Measurements from ENCODE around the gene CYP51A1. TPM values are rescaled to one million over a fixed set of nuclear protein-coding genes. Genes with fewer than 3 reads are reported as not detected.
A peak's percentile ranks its signal among the peaks of the same experiment; 100 is the strongest.

The CYP51A1 gene
- total and polyA plus RNA-seq, 2 of the 13 experiments (the other 11 are each of a cell fraction or from before 2014, with no cell fraction given) = 15.4 to 260 TPM

- 0 out of 2 replicates have a peak, but pooled peaks have one; percentile 46 for TF ChIP-seq ZNF224 (CRISPR knock-in tag; IDR thresholded peaks at IDR 0.05)
- no peak for TF ChIP-seq NCOA5 (CRISPR knock-in tag; IDR thresholded peaks at IDR 0.05)
- TF ChIP-seq CBFB (CRISPR knock-in tag; IDR thresholded peaks at IDR 0.05) = 0 out of 2 replicates have a peak, but pooled peaks have one; percentile 36
- TF ChIP-seq SOX13 (IDR thresholded peaks at IDR 0.05) = no peak
- TF ChIP-seq SOX13 (CRISPR knock-in tag; conservative IDR thresholded peaks at IDR 0.05 in 1 of 2, IDR thresholded peaks at IDR 0.05 in 1 of 2) = 0 out of 4 replicates have a peak, but pooled peaks of 1 of the 2 experiments have one; percentile 37
- TF ChIP-seq MAFG (CRISPR knock-in tag; IDR thresholded peaks at IDR 0.05) = no peak
- TF ChIP-seq GRHL1 (CRISPR knock-in tag; conservative IDR thresholded peaks at IDR 0.05) = no peak
- peak; percentile 48; the same call in 1 of the 2 replicates for TF ChIP-seq ARHGAP35 (CRISPR knock-in tag; IDR thresholded peaks at IDR 0.05; ENCODE audit: borderline replicate concordance)
- no peak for TF ChIP-seq ZNF354B (CRISPR knock-in tag; IDR thresholded peaks at IDR 0.05)
- no peak for TF ChIP-seq ZXDC (CRISPR knock-in tag; IDR thresholded peaks at IDR 0.05)
- TF ChIP-seq FOXK1 (CRISPR knock-in tag; IDR thresholded peaks at IDR 0.05; ENCODE audit: borderline replicate concordance, low read depth) = 0 out of 2 replicates have a peak, but pooled peaks have one; percentile 32
- TF ChIP-seq ZNF282 (IDR thresholded peaks at IDR 0.05; ENCODE audit: partially characterized antibody) = no peak
- no peak for TF ChIP-seq SKIL (CRISPR knock-in tag; IDR thresholded peaks at IDR 0.05; ENCODE audit: borderline replicate concordance)
- no peak for TF ChIP-seq ZBTB10 (CRISPR knock-in tag; IDR thresholded peaks at IDR 0.05; ENCODE audit: borderline replicate concordance)
- TF ChIP-seq MED1 (CRISPR knock-in tag; IDR thresholded peaks at IDR 0.05) = peak; percentile 33; the same call in 1 of the 2 replicates
- no peak for TF ChIP-seq ZBTB42 (CRISPR knock-in tag; IDR thresholded peaks at IDR 0.05)
- no peak for TF ChIP-seq ZSCAN12 (CRISPR knock-in tag; IDR thresholded peaks at IDR 0.05)
- peak; percentile 64 for TF ChIP-seq YY1 (IDR thresholded peaks at IDR 0.05; ENCODE audit: insufficient read depth, insufficient replicate concordance, low read depth, low read length)
Observed at GRCh38 chr7:92178928-92179924, 44.9 kb upstream of the CYP51A1 start, which contains the start of gene LRRD1 (continued).

All from HepG2 (cell line).